SK-N-MC (cell line): Measurements from ENCODE around the gene AVEN.
"Not testable (repeated sequence)": the region's sequence is repeated elsewhere in the genome, so short reads cannot be mapped to it uniquely, and the experiment has no call there.

ENCODE experiments used
- DNase-seq: peaks from one replicate; pipeline ENCODE4 v3.0.0-alpha.2; 2011; ENCODE audit warnings: low read depth, low spot score
- H3K27ac ChIP-seq: fragments of 200-600 bp; sonication (generic); 2 replicates; pipeline ENCODE4 v1.5.1; 2016; ENCODE audit warnings: mixed run types
- H3K36me3 ChIP-seq: fragments of 200-600 bp; sonication (generic); 2 replicates; pipeline ENCODE4 v1.6.1; 2017; ENCODE audit warnings: antibody characterized with exemption, low read length, mixed read lengths; ENCODE audit not compliant: insufficient read depth
- H3K4me3 ChIP-seq: fragments of 200-600 bp; sonication (generic); 2 replicates; pipeline ENCODE4 v1.5.1; 2016
- H3K9ac ChIP-seq: fragments of 200-600 bp; sonication (generic); 2 replicates; pipeline ENCODE4 v1.8.0; 2017; ENCODE audit warnings: mixed run types, mixed read lengths; ENCODE audit not compliant: insufficient read length
- H3K9me3 ChIP-seq: fragments of 200-600 bp; sonication (generic); 2 replicates; pipeline ENCODE4 v1.6.1; 2017; ENCODE audit warnings: low read depth, mild to moderate bottlenecking, antibody characterized with exemption, low read length, moderate library complexity, mixed read lengths
- EZH2 ChIP-seq: fragments of 200-600 bp; sonication (generic); IDR thresholded peaks from one replicate; pipeline ENCODE4 v1.6.1; 2017; ENCODE audit warnings: antibody characterized with exemption
- FOXP2 ChIP-seq: optimal IDR thresholded peaks from 2 replicates; pipeline ENCODE3; 2011; ENCODE audit warnings: mild to moderate bottlenecking, moderate library complexity; ENCODE audit not compliant: insufficient read depth; ENCODE audit errors: extremely low read length, control extremely low read depth
- POLR2AphosphoS5 ChIP-seq: IDR thresholded peaks from 2 replicates; pipeline ENCODE4 v1.6.1; 2012; ENCODE audit warnings: mild to moderate bottlenecking, low read depth, low read length, borderline replicate concordance

The AVEN gene

GRCh38 chr15:33837294-33837693 lies 201.7 kb downstream of the AVEN start:
- no peak for DNase-seq
- no peak overlapping the region for H3K27ac ChIP-seq
- no peaks in the 10 kb centered on the region for H3K36me3 ChIP-seq
- no peak overlapping the region for H3K9ac ChIP-seq
- no peaks in the 10 kb centered on the region for H3K9me3 ChIP-seq
- TF ChIP-seq FOXP2, result no peak
- no peak for TF ChIP-seq EZH2
- TF ChIP-seq POLR2AphosphoS5, result no peak
- H3K4me3 ChIP-seq, result no peak overlapping the region

DNA sequence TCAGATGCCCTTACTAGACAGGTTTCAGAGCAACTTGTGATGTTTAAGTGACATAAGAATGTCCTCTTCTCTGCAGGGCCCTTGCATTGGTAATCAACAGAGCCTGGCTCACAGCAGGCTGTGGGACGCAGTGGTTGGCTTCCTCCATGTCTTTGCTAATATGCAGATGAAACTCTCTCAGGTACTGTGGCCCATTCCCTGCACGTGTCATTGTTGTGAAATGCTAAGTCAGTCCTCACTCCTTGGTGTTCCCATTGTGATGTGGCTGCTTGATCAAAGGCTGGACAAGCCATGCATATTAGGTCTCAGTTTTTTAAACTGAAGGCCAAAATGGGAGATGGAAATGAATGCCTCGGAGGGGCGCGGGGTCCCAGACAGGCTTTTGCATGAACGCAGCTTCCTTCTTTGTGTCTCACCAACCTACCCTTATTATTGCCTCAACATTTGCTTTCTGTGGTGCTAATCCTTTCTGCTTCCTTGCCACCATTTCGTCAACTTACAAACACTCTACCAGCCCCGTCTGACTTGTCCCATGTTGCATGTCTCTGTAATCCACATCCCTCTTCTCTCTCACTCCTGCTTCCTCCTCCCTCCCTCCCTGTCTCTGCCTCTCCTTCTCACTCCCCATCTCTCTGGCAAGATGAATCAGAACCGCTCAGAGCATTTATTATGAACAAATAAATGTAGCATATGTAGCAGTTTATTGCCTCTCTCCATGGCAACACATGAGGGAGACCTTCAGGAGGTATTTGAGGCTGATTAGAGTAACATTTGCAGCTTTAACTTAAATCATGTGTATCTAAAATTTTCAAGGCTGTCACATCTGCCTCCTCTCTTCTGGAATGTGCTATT lies 203.9 kb downstream of the AVEN start:
- H3K36me3 ChIP-seq, result no peaks in the 10 kb centered on the region
- H3K4me3 ChIP-seq, result no peak overlapping the region
- no peak overlapping the region for H3K27ac ChIP-seq
- DNase-seq, result no peak
- no peak overlapping the region for H3K9ac ChIP-seq
- TF ChIP-seq FOXP2 (no peak), EZH2 (no peak), POLR2AphosphoS5 (no peak)
- H3K9me3 ChIP-seq, result no peaks in the 10 kb centered on the region

- no peaks in the 10 kb centered on the region for H3K9me3 ChIP-seq
- TF ChIP-seq POLR2AphosphoS5 (no peak), EZH2 (no peak), FOXP2 (no peak)
- no peak overlapping the region for H3K4me3 ChIP-seq
- no peak overlapping the region for H3K9ac ChIP-seq
- no peak for DNase-seq
- H3K27ac ChIP-seq, result no peak overlapping the region
- no peaks in the 10 kb centered on the region for H3K36me3 ChIP-seq
These were observed 207.4 kb downstream of the AVEN start for GRCh38 chr15:33831646-33832045.

GRCh38 chr15:33830351-33830750 lies 208.7 kb downstream of the AVEN start:
- H3K9ac ChIP-seq, result no peak overlapping the region
- no peaks in the 10 kb centered on the region for H3K9me3 ChIP-seq
- TF ChIP-seq FOXP2 (no peak), POLR2AphosphoS5 (no peak), EZH2 (no peak)
- DNase-seq, result no peak
- no peak overlapping the region for H3K4me3 ChIP-seq
- H3K27ac ChIP-seq, result no peak overlapping the region
- no peaks in the 10 kb centered on the region for H3K36me3 ChIP-seq

DNA sequence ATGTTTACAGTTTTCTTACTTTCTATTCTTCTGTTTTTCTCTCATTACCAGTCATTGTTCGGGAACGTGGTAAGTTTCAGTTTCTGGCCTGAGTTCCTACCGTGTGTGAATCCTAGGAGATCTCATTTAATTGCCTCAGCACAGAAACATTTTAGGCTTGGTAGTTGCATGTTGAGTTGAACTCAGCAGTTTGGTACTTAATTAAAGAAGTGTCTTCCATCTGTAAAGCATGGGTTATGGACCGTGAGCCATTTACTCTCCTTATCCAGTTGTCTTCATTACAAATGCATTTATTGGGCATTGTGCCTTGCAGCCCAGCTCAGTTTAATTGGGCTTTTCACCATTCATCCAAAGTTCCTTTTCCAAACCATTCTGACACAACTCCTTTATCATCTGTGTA lies 212.8 kb downstream of the AVEN start:
- Histone ChIP-seq H3K27ac (no peak overlapping the region), H3K36me3 (no peaks in the 10 kb centered on the region), H3K9ac (no peak overlapping the region), H3K4me3 (no peak overlapping the region), H3K9me3 (no peaks in the 10 kb centered on the region)
- DNase-seq, result no peak
- TF ChIP-seq FOXP2 (no peak), POLR2AphosphoS5 (no peak), EZH2 (no peak)

DNA sequence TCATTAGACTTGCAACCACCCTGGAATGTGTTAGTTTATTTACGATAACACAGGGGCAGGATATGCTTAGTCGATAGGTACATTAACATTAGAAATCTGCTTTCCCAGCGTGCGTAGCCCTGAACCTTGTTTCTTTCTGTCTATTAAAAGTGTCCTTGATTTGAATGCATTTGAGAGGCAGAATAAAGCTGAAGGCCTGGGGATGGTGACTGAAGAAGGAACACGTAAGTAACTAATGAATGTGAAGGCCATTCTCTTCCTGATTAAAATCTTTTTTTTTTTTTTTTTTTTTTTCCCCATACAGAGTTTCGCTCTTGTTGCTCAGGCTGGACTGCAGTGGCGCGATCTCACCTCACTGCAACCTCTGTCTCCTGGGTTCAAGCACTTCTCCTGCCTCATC lies 213.6 kb downstream of the AVEN start:
- H3K36me3 ChIP-seq, result no peaks in the 10 kb centered on the region
- H3K4me3 ChIP-seq, result no peak overlapping the region
- DNase-seq, result no peak
- H3K27ac ChIP-seq, result no peak overlapping the region
- TF ChIP-seq FOXP2 (no peak), POLR2AphosphoS5 (no peak), EZH2 (no peak)
- H3K9ac ChIP-seq, result no peak overlapping the region
- no peaks in the 10 kb centered on the region for H3K9me3 ChIP-seq

GRCh38 chr15:33823119-33823518 lies 215.9 kb downstream of the AVEN start:
- H3K9me3 ChIP-seq, result no peaks in the 10 kb centered on the region
- no peak overlapping the region for H3K4me3 ChIP-seq
- no peak for DNase-seq
- TF ChIP-seq EZH2 (no peak), POLR2AphosphoS5 (no peak), FOXP2 (no peak)
- no peaks in the 10 kb centered on the region for H3K36me3 ChIP-seq
- H3K27ac ChIP-seq, result no peak overlapping the region
- H3K9ac ChIP-seq, result no peak overlapping the region

- no peak overlapping the region for H3K27ac ChIP-seq
- H3K4me3 ChIP-seq, result no peak overlapping the region
- TF ChIP-seq FOXP2, result no peak
- H3K9me3 ChIP-seq, result no peaks in the 10 kb centered on the region
- H3K36me3 ChIP-seq, result no peaks in the 10 kb centered on the region
- no peak for DNase-seq
- H3K9ac ChIP-seq, result no peak overlapping the region
These were observed 216.5 kb downstream of the AVEN start for GRCh38 chr15:33822479-33822878.

DNA sequence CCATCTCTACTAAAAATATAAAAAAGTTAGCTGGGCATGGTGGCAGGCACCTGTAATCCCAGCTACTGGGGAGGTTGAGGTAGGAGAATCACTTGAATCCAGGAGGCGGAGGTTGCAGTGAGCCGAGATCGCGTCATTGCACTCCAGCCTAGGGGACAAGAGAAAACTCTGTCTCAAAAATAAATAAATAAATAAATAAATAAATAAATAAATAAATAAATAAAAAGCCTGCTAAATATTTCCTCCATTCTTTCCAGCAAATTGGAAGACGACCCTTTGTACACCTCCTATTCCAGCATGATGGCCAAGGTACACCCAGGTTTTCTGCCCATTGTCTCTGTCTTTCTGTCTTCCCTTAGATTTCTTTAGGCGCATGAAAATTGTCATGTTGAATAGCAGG lies 219.5 kb downstream of the AVEN start:
- not testable (repeated sequence) for H3K9ac ChIP-seq, H3K27ac ChIP-seq, H3K36me3 ChIP-seq, DNase-seq, H3K9me3 ChIP-seq, H3K4me3 ChIP-seq
